HAP-1 (cell line): ENCODE data around the gene SIK3.
A peak's percentile ranks its signal among the peaks of the same experiment; 100 is the strongest.

Experiments used
- DNase-seq, 2 experiments: peaks; one replicate each; pipeline ENCODE4 v3.0.0-alpha.2; 2016 to 2020; ENCODE audit warnings: low spot score in 2 of 2
- H3K27me3 ChIP-seq: fragments of 250-450 bp; sonication (Bioruptor Pico); 2 replicates; pipeline ENCODE4 v1.5.1; 2020; ENCODE audit warnings: low read depth, mild to moderate bottlenecking, moderate library complexity
- H3K36me3 ChIP-seq: fragments of 250-450 bp; sonication (Bioruptor Pico); replicated peaks from 2 replicates; pipeline ENCODE4 v1.5.1; 2020; ENCODE audit warnings: mild to moderate bottlenecking
- H3K4me1 ChIP-seq: fragments of 250-450 bp; sonication (Bioruptor Pico); 2 replicates; pipeline ENCODE4 v1.5.1; 2020; ENCODE audit warnings: mild to moderate bottlenecking
- H3K4me3 ChIP-seq: fragments of 250-450 bp; sonication (Bioruptor Pico); 2 replicates; pipeline ENCODE4 v1.5.1; 2020; ENCODE audit warnings: mild to moderate bottlenecking, moderate library complexity
- H3K9me3 ChIP-seq: fragments of 250-450 bp; sonication (Bioruptor Pico); 2 replicates; pipeline ENCODE4 v1.5.1; 2020; ENCODE audit warnings: mild to moderate bottlenecking, moderate library complexity
- in situ Hi-C: fragments of 300-500 bp; cut with MboI; formaldehyde crosslinking; loops from 3 replicates; pipeline ENCODE4 v1.14.3; 2020; ENCODE audit warnings: low sequenced_read_pairs, inconsistent platforms, mixed read lengths

The SIK3 gene

DNA sequence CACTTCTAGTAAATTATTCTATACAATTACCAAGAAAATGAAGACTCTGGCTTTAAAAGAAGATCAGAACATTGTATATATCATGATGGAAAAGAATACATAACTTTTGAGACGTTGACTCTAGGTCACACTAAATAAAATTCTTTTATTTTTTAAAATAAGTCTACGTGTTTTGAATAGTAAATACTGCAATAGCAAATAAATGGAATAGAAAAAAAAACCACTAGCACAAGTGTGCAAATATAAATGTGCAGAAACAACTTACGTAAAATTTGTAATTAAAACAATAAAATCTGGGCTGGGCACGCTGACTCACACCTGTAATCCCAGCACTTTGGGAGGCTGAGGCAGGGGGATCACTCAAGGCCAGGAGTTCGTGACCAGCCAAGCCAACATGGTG is 17.9 kb downstream of the SIK3 start:
- Histone ChIP-seq H3K27me3 (no peaks in the 10 kb centered on the region), H3K4me3 (no peak overlapping the region), H3K36me3 (no peaks in the 10 kb centered on the region), H3K9me3 (no peaks in the 10 kb centered on the region), H3K4me1 (peaks cover 19% of the 10 kb centered on the region)
- DNase-seq, result no peak
- in situ Hi-C loops, result no loop called here

DNA sequence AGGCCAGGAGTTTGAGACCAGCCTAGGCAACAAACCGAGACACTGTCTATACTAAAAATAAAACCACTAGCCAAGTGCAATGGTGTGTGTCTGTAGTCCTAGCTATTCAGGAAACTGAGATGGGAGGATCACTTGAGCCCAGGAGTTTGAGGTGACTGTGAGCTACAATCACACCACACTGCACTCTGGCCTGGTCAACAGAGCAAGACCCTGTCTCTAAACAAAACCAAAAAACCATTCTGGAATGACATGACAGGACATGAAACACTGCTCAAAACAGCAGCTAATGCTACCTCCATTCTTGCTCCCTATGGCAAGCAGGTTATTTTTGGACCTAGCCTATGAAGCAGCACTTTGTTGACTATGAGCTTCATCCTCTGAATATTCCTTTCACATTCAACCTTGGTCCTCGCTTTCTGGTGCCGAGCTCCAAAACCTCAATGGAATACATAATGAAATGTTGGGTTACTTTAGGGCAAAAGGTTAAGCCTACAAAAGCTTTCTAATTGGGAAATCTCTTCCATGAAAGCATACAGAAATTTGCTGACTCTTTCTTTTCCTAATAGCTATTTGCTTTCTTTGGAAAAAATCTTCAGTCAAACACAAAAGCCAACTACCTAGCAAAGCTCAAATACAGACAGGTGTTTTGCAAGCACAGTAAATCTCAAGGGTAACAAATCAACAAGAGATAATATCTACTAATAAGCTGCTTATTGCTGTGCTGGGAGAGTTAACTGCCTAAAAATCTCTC is 21.1 kb downstream of the SIK3 start:
- in situ Hi-C loops, result no loop called here
- peak; percentile 59 to 89 for DNase-seq
- Histone ChIP-seq H3K4me3 (no peak overlapping the region), H3K27me3 (no peaks in the 10 kb centered on the region), H3K36me3 (no peaks in the 10 kb centered on the region), H3K4me1 (peaks cover 30% of the 10 kb centered on the region), H3K9me3 (no peaks in the 10 kb centered on the region)

DNA sequence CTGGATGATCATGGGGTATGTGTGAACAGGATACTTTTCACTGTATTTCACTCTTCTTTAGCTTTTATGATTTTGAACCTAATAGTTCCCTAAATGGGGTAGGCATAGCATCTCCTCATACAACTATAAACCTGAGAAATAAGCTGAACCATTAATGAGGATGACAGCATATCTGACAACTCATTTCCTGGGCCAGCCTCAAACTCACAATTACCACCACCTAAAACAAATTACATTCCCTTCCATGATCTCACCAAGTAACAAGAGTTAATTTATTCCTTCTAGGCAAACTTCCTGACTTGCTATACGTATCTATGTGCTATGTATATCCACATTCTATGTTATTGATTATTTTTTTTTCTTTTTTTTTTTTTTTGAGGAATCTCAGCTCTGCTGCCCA is 23.0 kb downstream of the SIK3 start:
- no peak overlapping the region for H3K4me3 ChIP-seq
- DNase-seq, result no peak
- no peaks in the 10 kb centered on the region for H3K27me3 ChIP-seq
- H3K4me1 ChIP-seq, result peaks cover 31% of the 10 kb centered on the region
- no peaks in the 10 kb centered on the region for H3K9me3 ChIP-seq
- in situ Hi-C loops, result no loop called here
- H3K36me3 ChIP-seq, result no peaks in the 10 kb centered on the region

DNA sequence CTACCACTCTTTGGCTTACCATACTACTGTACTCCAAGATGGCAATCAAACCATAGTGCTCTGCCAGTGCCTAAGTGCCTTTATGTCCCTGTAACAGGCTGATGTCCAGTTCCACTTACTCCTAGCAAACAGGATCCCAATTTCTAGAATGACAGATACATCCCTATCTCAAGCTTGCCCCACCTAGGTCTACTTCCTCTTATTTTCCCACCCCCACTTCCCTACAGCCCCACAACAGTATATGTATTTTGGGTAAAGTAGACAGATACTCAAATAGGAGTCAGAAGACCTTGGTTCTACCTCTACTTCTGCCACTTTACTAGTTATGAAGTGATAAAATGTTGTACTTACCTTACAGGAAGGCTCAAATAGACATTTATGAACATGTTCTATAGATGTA is 24.1 kb downstream of the SIK3 start:
- Histone ChIP-seq H3K36me3 (no peaks in the 10 kb centered on the region), H3K9me3 (no peaks in the 10 kb centered on the region), H3K27me3 (no peaks in the 10 kb centered on the region), H3K4me3 (no peak overlapping the region), H3K4me1 (peaks cover 33% of the 10 kb centered on the region)
- DNase-seq, result no peak
- in situ Hi-C loops, result no loop called here

DNA sequence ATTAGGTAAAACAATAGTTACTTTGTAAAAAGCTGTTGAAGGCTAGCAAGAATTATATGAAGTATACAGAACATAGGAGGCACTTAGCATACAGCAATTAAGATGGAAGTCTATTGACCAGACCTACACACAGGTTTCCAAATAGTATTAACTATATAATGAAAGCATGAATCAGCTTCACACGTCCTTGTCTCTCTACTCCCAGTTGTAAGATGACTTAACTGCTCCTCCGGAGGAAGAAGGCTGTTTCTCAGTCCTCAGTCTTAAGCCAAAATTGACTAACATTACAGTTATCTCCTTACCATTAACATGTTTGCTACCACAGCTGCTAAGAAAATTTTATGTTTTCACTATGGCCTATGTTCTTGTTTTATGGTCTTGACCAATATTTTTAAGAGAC is 24.7 kb downstream of the SIK3 start:
- Histone ChIP-seq H3K27me3 (no peaks in the 10 kb centered on the region), H3K4me1 (peaks cover 32% of the 10 kb centered on the region), H3K36me3 (no peaks in the 10 kb centered on the region), H3K9me3 (no peaks in the 10 kb centered on the region), H3K4me3 (no peak overlapping the region)
- no peak for DNase-seq
- in situ Hi-C loops, result no loop called here

DNA sequence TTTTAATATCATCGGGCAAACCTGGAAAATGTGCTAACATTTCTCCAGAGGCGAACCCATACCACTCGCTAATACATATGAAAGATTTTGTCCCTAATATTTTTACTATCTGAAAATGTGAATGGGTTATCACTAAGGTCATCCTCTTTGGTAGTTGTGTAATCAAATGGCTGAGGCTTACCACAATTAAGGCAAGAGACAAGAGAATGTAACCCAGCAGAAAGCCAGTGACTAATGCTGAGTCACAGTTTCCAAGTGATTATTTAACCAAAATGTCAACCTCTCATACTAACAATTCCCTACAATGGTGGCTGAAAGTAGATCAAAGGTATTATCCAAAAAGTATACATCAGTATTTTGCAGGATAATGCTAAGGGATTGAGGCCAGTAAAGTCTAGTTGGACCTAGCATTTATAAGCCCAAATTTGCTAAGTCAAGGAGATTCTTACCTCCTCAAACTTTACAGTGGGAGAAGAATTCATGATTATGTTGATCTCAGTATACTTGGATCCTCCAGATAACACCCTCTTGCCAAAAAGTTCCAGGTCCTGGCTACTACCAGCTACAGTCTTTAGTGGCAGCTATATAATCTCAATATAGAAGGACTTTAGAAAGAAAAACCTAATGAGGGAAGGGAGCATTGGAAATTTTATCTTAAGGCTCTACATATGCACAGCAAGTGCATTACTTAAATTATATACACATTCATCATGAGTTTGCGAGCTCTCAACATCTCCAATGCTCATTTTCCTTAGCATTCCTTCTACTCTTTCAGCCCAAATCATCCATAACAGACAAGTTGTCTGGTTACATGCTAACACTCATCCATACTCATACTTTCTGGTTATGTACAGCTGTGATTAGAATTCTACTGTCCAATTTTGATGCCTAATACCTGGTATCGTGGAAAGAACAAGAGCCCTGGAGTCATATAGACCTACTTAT is 25.4 kb downstream of the SIK3 start:
- Histone ChIP-seq H3K4me3 (no peak overlapping the region), H3K4me1 (peaks cover 28% of the 10 kb centered on the region), H3K27me3 (no peaks in the 10 kb centered on the region), H3K9me3 (no peaks in the 10 kb centered on the region), H3K36me3 (no peaks in the 10 kb centered on the region)
- in situ Hi-C loops, result no loop called here
- DNase-seq, result peak in 1 of 2 experiments; percentile 54

DNA sequence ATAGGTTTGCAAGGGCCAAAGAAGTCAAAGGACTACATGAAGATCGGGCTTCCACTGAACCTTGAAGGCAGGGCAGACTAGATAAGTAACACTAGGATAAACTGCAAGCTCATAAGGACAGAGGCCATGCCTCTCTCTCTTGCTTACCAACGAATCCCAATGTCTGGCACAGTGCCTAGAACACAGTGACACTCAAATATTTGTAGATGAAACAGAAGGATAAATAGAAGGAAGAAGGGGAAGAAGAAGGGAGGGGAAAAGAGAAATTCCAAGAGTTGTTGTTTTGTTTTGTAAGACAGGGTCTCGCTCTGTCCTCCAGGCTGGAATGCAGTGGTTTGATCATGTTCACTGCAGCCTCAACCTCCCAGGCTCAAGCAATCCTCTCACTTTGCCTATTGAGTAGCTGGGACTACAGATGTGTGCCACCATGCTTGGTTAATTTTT is 26.9 kb downstream of the SIK3 start:
- Histone ChIP-seq H3K36me3 (no peaks in the 10 kb centered on the region), H3K27me3 (no peaks in the 10 kb centered on the region), H3K4me3 (no peak overlapping the region), H3K9me3 (no peaks in the 10 kb centered on the region), H3K4me1 (peaks cover 16% of the 10 kb centered on the region)
- DNase-seq, result no peak
- in situ Hi-C loops, result no loop called here

DNA sequence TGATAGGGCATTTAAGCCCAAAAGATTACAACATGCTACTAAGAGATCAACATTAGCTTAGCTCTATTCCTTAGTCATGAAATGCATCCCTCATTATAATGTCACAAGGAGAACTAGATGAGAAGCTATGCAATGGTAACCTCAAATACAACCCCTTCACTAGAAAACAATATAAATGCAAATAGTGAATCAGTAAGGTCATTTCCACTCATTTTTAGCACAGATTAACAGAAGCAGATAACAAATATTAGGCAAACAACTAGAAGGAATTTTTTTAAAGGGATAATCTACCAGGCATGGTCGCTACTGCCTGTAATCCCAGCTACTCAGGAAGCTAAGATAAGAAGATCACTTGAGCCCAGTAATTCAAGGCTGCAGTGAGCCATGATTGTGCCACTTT is 28.2 kb downstream of the SIK3 start:
- H3K36me3 ChIP-seq, result no peaks in the 10 kb centered on the region
- DNase-seq, result no peak
- peaks cover 16% of the 10 kb centered on the region for H3K4me1 ChIP-seq
- H3K9me3 ChIP-seq, result no peaks in the 10 kb centered on the region
- H3K4me3 ChIP-seq, result no peak overlapping the region
- no peaks in the 10 kb centered on the region for H3K27me3 ChIP-seq
- in situ Hi-C loops, result no loop called here

DNA sequence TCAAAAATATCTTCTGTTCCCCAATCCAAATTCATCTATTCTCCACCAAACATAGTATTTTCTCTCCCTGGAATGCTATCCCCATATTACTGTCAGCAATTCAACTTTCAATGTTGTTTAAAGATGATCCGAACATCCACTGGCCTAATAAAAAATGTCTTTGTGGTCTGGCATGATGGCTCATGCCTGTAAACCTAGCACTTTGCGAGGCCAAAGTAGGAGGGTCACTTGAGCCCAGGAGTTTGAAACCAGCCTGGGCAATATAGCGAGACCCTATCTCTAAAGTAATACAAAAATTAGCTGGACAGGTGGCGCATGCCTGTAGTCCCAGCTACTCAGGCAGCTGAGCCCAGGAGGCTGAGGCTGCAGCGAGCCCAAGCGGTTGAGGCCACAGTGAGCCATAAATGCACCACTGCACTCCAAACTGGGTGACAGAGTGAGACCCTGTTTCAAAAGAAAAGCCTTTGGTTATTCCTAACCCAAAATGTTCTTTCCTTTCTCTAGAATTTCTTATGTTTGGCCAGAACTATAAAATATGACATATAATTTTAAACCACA is 29.8 kb downstream of the SIK3 start:
- Histone ChIP-seq H3K9me3 (no peaks in the 10 kb centered on the region), H3K4me3 (no peak overlapping the region), H3K4me1 (peaks cover 16% of the 10 kb centered on the region), H3K27me3 (no peaks in the 10 kb centered on the region), H3K36me3 (no peaks in the 10 kb centered on the region)
- no peak for DNase-seq
- in situ Hi-C loops, result no loop called here

DNA sequence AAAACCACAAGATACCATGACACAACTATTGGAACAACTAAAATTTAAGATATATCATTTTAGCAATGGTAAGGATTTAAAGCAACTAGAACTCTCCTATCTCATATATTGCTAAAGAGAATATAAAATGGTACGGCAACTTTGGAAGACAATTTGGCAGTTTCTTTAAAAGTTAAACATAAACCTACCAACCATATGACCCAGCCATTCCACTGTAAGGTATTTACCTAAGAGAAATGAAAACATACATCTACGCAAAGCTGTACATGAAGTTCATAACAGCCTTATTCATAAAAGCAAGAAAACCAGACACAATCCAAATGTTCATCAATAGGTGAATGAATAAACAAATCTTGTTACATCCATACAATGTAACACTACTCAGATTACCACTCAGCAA is 31.3 kb downstream of the SIK3 start:
- H3K4me3 ChIP-seq, result no peak overlapping the region
- H3K4me1 ChIP-seq, result peaks cover 6% of the 10 kb centered on the region; the same call in 1 of the 2 replicates
- no peaks in the 10 kb centered on the region for H3K27me3 ChIP-seq
- H3K9me3 ChIP-seq, result no peaks in the 10 kb centered on the region
- in situ Hi-C loops, result no loop called here
- H3K36me3 ChIP-seq, result no peaks in the 10 kb centered on the region
- DNase-seq, result no peak

DNA sequence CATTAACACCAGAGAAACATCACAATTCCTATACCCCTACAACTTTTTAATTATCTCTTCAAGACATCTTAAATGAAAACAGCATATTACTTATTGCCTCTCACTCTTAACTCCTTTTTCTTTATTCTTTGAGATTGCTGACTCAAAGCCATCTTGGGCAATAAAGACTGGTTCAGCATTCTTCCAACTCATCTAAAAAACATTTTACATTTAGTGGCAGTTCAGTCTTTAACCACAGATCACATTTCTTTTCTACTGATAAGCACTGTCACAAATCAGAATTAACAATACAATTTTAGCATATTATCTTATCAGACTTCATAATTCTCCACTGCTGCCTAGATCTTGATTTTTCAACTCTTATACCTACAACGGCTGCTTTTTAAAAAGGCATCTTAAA is 34.0 kb downstream of the SIK3 start:
- in situ Hi-C loops, result no loop called here
- no peaks in the 10 kb centered on the region for H3K9me3 ChIP-seq
- no peaks in the 10 kb centered on the region for H3K36me3 ChIP-seq
- peaks cover 2% of the 10 kb centered on the region for H3K4me1 ChIP-seq
- no peak for DNase-seq
- H3K27me3 ChIP-seq, result no peaks in the 10 kb centered on the region
- no peak overlapping the region for H3K4me3 ChIP-seq

DNA sequence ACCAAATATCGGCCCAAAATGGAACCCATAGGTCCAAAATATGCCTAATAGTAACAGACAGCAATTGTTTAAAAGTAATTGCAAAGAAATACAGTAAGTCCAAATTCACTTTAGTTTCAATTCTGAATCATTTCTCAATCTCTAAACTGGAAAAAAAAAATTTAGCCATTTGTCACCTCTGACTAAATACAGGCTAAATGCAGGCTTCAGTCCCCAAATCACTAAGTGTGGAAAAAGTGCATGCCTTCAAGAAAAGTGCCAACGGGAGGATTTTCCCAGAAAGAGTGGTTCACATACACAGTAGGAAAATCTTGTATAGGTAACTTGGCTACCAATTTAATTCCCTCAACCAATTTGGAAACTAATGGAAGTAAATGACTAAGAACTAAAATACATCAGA is 35.7 kb downstream of the SIK3 start:
- Histone ChIP-seq H3K4me3 (no peak overlapping the region), H3K27me3 (no peaks in the 10 kb centered on the region), H3K9me3 (no peaks in the 10 kb centered on the region), H3K4me1 (peaks cover 10% of the 10 kb centered on the region), H3K36me3 (no peaks in the 10 kb centered on the region)
- in situ Hi-C loops, result no loop called here
- DNase-seq, result no peak

DNA sequence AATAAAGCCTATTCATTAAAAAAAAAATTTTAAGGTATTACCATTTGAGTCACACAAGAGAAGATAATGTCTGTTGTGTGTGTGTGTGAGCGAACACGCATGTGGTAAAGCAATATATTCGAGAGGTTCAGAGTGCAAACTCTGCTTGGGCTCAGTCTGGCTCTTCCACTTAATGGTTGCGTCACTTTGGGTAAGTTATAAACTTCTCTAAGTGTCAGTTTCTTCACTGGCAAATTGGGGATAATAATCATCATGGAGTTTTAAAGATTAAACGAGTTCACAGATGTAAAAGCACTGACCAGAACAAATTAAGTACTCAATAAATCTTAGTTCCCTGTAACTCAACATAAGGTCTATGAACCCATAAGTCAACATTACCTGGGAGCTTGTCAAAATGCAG is 37.0 kb downstream of the SIK3 start:
- Histone ChIP-seq H3K9me3 (no peaks in the 10 kb centered on the region), H3K4me1 (peaks cover 10% of the 10 kb centered on the region), H3K27me3 (no peaks in the 10 kb centered on the region), H3K36me3 (no peaks in the 10 kb centered on the region), H3K4me3 (no peak overlapping the region)
- DNase-seq, result no peak
- in situ Hi-C loops, result no loop called here

DNA sequence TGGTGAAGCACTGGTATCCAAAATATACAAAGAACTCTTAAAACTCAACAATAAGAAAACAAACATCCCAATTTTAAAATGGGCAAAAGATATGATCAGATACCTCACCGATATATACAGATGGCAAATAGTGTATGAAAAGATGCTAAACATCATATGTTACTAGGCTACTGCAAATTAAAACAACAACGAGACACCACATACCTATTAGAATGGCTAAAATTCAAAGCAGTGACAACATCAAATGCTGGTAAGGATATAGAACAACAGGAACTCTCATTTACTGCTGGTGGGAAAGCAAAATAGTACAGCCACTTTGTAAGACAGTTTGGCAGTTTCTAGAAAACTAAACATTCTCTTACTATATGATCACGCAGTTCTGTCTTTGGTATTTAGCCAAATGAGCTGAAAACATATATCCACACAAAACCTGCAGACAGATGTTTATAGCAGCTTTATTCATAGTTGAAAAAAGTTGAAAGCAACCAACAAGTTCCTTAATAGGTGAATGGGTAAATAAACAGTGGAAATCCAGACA is 38.5 kb downstream of the SIK3 start:
- in situ Hi-C loops, result no loop called here

More for the DNA sequence above, 38.5 kb downstream of the SIK3 start:
- Histone ChIP-seq H3K36me3 (no peaks in the 10 kb centered on the region), H3K27me3 (no peaks in the 10 kb centered on the region), H3K4me3 (no peak overlapping the region), H3K4me1 (peaks cover 10% of the 10 kb centered on the region), H3K9me3 (no peaks in the 10 kb centered on the region)
- DNase-seq, result no peak
